Sigmoid colon (tissue), 7 donors: ENCODE data around the gene TBP. TPM values are rescaled to one million over a fixed set of nuclear protein-coding genes. Genes with fewer than 3 reads are reported as not detected.
"Not testable (repeated sequence)": the region's sequence is repeated elsewhere in the genome, so short reads cannot be mapped to it uniquely, and the experiment has no call there.

ENCODE experiments used
- DNase-seq: peaks from one replicate; pipeline ENCODE4 v3.0.0-alpha.2; 2019
- H3K27ac ChIP-seq, 4 donors: fragments of 200-600 bp; sonication (generic); one replicate each; pipeline ENCODE4 v1.5.1; 2016 to 2019; ENCODE audit warnings: mild to moderate bottlenecking in 1 of 4
- H3K27me3 ChIP-seq, 3 donors: fragments of 200-600 bp; sonication (generic); one replicate each; pipeline ENCODE4 v1.5.1; 2019; ENCODE audit warnings: mild to moderate bottlenecking in 1 of 3
- H3K36me3 ChIP-seq, 4 donors: fragments of 200-600 bp; sonication (generic); one replicate each; pipeline ENCODE4 v1.5.1; 2016 to 2019
- H3K4me1 ChIP-seq, 4 donors: fragments of 200-600 bp; sonication (generic); one replicate each; pipeline ENCODE4 v1.5.1; 2017 to 2019
- H3K4me3 ChIP-seq, 4 donors: fragments of 200-600 bp; sonication (generic); one replicate each; pipeline ENCODE4 v1.5.1; 2017 to 2019; ENCODE audit warnings: mild to moderate bottlenecking in 2 of 4, moderate library complexity in 1 of 4
- H3K9me3 ChIP-seq, 4 donors: fragments of 200-600 bp in 3 of 4; sonication (generic) in 3 of 4; one replicate each; pipeline versions ENCODE4 v1.5.1 to v1.6.1; 2013 to 2019
- CTCF ChIP-seq, 4 experiments: fragments of 450-650 bp in 3 of 4; fragments of 200-600 bp in 1 of 4; IDR thresholded peaks; one replicate each; pipeline ENCODE4 v1.5.1; 2016 to 2019; ENCODE audit warnings: antibody characterized with exemption in 4 of 4, mild to moderate bottlenecking in 3 of 4, moderate library complexity in 2 of 4
- EP300 ChIP-seq, 4 donors: sonication (generic); formaldehyde crosslinking; IDR thresholded peaks; one replicate each; pipeline ENCODE4 v1.6.1; 2017; ENCODE audit warnings: antibody characterized with exemption in 4 of 4
- POLR2A ChIP-seq, 2 donors: fragments of 450-650 bp; IDR thresholded peaks; one replicate each; pipeline ENCODE4 v1.6.1; 2016; ENCODE audit warnings: antibody characterized with exemption in 2 of 2, mild to moderate bottlenecking in 2 of 2, moderate library complexity in 2 of 2
- POLR2AphosphoS5 ChIP-seq, 4 donors: sonication (generic); formaldehyde crosslinking; IDR thresholded peaks; one replicate each; pipeline ENCODE4 v1.6.1; 2017; ENCODE audit warnings: antibody characterized with exemption in 4 of 4
- WGBS, 2 donors: extraction: QIAGEN DNeasy Blood & Tissue Kit; methylation state at CpG; one replicate each; pipeline ENCODE4 v1.1.7; 2013; 5-methylcytosine and 5-hydroxymethylcytosine counted together
- intact Hi-C: fragments of 100-400 bp; cut with DNase I; formaldehyde crosslinking; loops from one replicate; pipeline ENCODE4 v1.15.1; 2023
- polyA plus RNA-seq, 3 donors: library from polyadenylated mRNA; stranded (reverse); fragments of 200-250 nt; gene quantifications; one replicate each; pipeline ENCODE4 v1.2.3, GENCODE V29; 2013
- total RNA-seq, 4 donors: library from RNA; depleted of rRNA; stranded (reverse); fragments of >200 nt; gene quantifications; one replicate each; pipeline ENCODE4 v1.1.0, GENCODE V29; 2016
- donor health status: healthy with polysubstance abuse.
- donor health status: Bipolar disorder and iron deficiency.
- donor health status: healthy.

The TBP gene
- total and polyA plus RNA-seq, 7 donors = 6.0 to 31.0 (median 17.1) TPM

GRCh38 chr6:170605574-170606259 lies 51.5 kb downstream of the TBP start:
- Histone ChIP-seq H3K4me3 (no peak overlapping the region), H3K27ac (no peak overlapping the region), H3K4me1 (no peaks in the 10 kb centered on the region), H3K27me3 (peaks cover 0 to 46% (median 13%) of the 10 kb centered on the region in 3 donors), H3K9me3 (no peaks in the 10 kb centered on the region), H3K36me3 (no peaks in the 10 kb centered on the region)
- TF ChIP-seq CTCF (IDR thresholded peaks at IDR 0.05) (no peak), POLR2AphosphoS5 (IDR thresholded peaks at IDR 0.05) (no peak), POLR2A (IDR thresholded peaks at IDR 0.05) (no peak), EP300 (IDR thresholded peaks at IDR 0.05) (no peak)
- intact Hi-C loops = no loop called here
- DNase-seq = no peak
- 61 to 81% methylated on average over 6 of the region's 6 CpGs for WGBS, 2 donors

GRCh38 chr6:170609225-170609624 lies 55.1 kb downstream of the TBP start:
- H3K9me3 ChIP-seq = not testable (repeated sequence)
- 77 to 83% methylated on average over 8 of the region's 8 CpGs for WGBS, 2 donors

GRCh38 chr6:170612256-170612804 lies 58.2 kb downstream of the TBP start:
- H3K9me3 ChIP-seq, H3K4me3 ChIP-seq, intact Hi-C loops, H3K4me1 ChIP-seq, H3K36me3 ChIP-seq, DNase-seq, H3K27ac ChIP-seq: not testable (repeated sequence)
- H3K27me3 ChIP-seq = peaks cover 0 to 36% (median 14%) of the 10 kb centered on the region in 3 donors
- WGBS, 2 donors = 3% methylated on average over 29 to 33 of the region's 55 CpGs

More at GRCh38 chr6:170609225-170609624, 55.1 kb downstream of the TBP start:
- H3K4me3 ChIP-seq, H3K36me3 ChIP-seq, intact Hi-C loops, H3K27ac ChIP-seq, DNase-seq, H3K4me1 ChIP-seq: not testable (repeated sequence)
- peaks cover 0 to 47% (median 14%) of the 10 kb centered on the region in 3 donors for H3K27me3 ChIP-seq

GRCh38 chr6:170616020-170616554 lies 61.9 kb downstream of the TBP start:
- H3K4me1 ChIP-seq, H3K9me3 ChIP-seq, H3K27ac ChIP-seq, intact Hi-C loops, DNase-seq, H3K36me3 ChIP-seq, H3K27me3 ChIP-seq, H3K4me3 ChIP-seq: not testable (repeated sequence)
- no CpG with 5 or more reads among the region's 1 CpG for WGBS, 2 donors

Other genes starting within 250 kb of the TBP start
- gene FAM120B, start 247.6 kb upstream of the TBP start, total RNA-seq = 10 to 100 TPM; 29.6 to 55.0 (median 45.7) TPM
- 10 to 100 TPM in 1 of 3 donors, 1 to 10 TPM in 2; 5.5 to 12.1 (median 9.0) TPM for gene FAM120B, start 247.6 kb upstream of the TBP start, polyA plus RNA-seq
- gene PSMB1, start 1.1 kb upstream of the TBP start, total RNA-seq = 100 to 1,000 TPM; 142 to 265 (median 219) TPM
- 100 to 1,000 TPM; 265 to 287 (median 271) TPM for gene PSMB1, start 1.1 kb upstream of the TBP start, polyA plus RNA-seq
- 10 to 100 TPM; 60.1 to 74.8 (median 67.0) TPM for gene PDCD2, start 30.3 kb downstream of the TBP start, total RNA-seq
- gene PDCD2, start 30.3 kb downstream of the TBP start, polyA plus RNA-seq = 10 to 100 TPM; 54.3 to 58.0 (median 56.5) TPM